Midbrain (tissue), 1 donor: Measurements from ENCODE around the gene SLC39A11.
"Not testable (repeated sequence)": the region's sequence is repeated elsewhere in the genome, so short reads cannot be mapped to it uniquely, and the experiment has no call there.

ENCODE experiments used
- DNase-seq: peaks from one replicate; lab custom pipeline; 2025; lab: John Stamatoyannopoulos, UW

SLC39A11 gene

DNA sequence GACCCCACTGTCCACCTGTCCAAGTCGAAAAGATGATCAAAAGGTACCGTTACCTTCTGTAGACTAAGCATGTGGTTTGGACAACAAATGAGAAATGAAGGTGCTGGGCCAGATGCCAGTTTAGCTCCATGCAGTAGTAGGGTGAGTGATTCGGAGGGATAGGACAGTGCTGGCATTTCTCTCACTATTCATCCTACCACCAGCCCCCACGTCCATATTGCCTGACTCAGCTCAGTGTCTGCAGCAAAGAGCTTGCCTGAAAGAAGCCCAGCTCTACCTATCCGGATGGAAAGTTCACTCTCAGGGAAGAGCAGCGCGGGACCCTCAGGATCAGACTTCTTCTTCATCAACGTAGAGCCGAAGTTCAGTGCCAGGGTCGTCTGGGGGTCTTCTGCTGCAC lies 145.0 kb downstream of the SLC39A11 start:
- no peak for DNase-seq

DNA sequence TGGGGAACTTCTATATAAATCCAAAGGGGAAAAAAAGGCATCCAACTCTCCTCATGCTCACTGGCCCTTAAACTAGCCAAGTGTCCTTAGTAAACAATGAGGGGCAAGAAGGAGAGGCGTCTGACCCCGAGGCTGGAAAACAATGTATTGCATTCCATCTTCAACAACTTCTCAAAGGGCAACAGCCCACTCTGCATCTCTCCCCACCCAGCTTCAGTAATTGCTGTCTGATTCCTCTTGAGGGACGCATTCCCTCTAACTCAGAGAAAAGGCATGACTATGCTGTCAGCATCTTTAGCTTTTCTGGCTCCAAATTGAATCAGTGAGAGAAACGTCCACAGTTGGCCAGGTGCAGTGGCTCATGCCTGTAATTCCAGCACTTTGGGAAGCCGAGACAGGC lies 145.8 kb downstream of the SLC39A11 start:
- no peak for DNase-seq

- DNase-seq: no peak
Observed at GRCh38 chr17:72946156-72946555, 146.3 kb downstream of the SLC39A11 start.

- DNase-seq: no peak
Observed at GRCh38 chr17:72945473-72945872, 147.0 kb downstream of the SLC39A11 start.

DNA sequence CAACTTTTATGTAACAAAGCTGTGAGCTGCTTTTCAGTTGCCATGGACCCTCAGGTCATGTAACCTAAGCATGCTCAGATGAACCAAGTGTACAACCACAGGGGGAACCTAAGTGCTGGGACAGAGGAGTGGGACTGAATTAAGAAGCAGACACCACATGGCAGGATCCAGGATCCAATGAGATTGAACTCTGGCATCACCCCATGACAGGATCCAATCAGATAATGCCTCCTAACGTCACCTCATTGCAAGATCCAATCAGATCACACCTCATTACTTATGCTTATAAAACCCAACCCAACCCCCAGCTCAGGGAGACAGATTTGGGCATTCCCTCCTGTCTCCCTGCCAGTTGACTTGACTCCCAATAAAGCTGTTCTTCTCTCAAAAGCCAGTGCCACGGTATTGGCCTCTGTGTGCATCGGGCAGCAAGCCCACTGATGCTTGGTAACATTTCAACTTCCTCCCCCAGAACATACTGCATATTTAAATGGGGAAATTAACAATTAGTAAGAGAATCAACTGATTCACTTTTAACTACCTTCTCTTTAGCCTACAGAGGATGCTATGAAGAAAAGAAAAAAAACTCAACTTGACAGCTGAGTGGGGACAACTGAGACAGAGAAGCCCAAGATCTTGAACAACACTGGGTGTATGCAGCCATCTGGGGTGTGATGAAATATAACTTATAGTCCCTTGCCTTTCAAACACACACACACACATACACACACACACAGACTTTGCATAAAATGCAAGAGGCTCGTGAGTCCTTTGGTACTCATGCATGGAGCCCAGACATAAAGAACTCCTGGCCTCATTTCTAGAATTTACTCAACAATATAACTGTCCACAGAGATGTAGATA lies 148.4 kb downstream of the SLC39A11 start:
- DNase-seq: peak; percentile 12

- DNase-seq: no peak
Observed at GRCh38 chr17:72942579-72942978, 149.9 kb downstream of the SLC39A11 start.

- no peak for DNase-seq
Observed at GRCh38 chr17:72940496-72940895, 152.0 kb downstream of the SLC39A11 start.

DNA sequence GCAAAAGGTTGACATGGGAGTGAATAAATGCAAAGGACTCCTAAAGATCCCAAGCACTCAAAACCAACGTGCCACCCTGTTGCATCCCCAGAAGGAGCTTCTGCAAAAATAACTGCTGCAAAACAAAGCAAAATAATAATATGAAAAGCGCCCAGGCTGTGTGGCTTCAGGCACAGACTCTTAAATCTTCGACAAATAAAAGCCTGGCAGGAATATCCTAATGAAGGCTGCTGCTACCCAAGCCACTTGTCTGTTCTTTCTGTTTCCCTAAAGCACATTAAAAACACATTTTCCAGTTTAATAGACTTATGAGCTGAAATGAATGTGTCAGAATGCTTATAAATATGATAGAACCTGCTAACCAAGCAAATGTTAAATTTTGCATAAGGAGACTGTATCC lies 154.0 kb downstream of the SLC39A11 start:
- no peak for DNase-seq

DNA sequence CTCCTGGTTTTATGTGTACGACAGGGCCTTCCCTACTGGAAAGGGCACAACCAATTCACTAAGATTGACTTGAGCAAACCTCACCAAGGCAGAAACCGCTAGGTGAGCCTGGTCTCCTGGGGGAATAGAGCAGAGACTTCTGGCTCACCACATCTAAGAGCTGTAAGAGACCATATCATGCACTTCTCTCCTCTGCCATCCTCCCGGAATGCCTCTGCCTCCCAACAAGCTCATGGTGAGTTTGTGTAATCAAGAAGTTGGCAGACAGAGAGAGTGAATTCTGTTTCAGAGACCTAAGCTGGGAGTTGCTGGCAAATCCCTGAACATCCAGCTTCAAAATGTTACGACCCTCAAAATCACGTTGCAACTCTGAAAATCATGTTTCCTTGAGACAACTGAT lies 154.8 kb downstream of the SLC39A11 start:
- DNase-seq: no peak

- not testable (repeated sequence) for DNase-seq
Observed at GRCh38 chr17:72937254-72937653, 155.2 kb downstream of the SLC39A11 start.

DNA sequence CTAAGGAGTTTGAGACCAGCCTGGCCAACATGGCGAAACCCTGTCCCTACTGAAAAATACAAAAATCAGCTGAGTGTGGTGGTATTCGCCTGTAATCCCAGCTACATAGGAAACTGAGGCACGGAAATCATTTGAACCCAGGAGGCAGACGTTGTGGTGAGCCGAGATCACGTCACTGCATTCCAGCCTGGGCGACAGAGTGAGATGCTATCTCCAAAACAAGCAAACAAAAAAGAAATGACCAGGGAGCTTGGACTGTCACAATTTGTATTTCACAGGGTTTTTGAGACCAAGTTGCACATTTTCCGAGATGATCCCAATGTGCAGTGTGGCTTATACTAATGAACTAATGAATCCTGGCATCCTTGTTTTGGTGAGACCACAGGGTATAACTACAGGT lies 156.5 kb downstream of the SLC39A11 start:
- DNase-seq: no peak

DNA sequence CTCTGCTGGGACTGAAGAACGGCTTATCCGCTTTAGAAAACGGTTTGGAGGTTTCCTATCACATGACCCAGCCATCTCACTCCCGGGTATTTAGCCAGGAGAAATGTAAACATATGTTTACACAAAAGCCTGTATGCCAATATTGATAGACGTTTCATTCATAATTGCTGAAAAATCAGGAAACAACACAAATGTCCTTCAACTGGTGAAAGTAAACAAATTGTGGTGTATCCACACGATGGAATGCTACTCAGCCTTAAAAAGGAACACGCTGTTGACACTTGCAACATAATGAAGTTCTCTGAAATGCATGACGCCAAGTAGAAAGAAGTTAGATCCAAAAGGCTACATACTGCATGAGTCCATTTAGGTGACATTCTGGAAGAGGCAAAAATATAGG lies 157.6 kb downstream of the SLC39A11 start:
- DNase-seq: no peak

GRCh38 chr17:72931635-72932034 lies 160.9 kb downstream of the SLC39A11 start:
- no peak for DNase-seq

GRCh38 chr17:72931163-72931562 lies 161.3 kb downstream of the SLC39A11 start:
- DNase-seq: no peak

- DNase-seq: no peak
Observed at GRCh38 chr17:72930031-72930430, 162.5 kb downstream of the SLC39A11 start.

- no peak for DNase-seq
Observed at GRCh38 chr17:72928454-72929136, 163.9 kb downstream of the SLC39A11 start.

DNA sequence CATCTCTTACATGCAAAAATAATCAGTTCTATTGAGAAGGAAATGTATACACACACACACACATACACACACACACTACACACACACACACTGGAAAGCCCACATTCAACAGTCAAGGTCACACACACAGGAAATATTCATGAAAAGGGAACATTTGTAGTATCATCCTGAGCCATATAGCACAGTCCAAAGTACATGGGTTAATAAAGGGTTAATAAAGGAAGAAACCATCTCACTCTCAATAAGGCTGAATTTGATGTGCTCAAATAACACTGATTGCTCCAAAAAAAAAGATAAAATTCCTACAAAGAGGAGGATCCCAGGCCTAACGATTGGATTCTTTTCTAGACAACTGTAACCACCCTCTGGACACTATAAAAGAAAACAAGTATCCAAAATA lies 164.7 kb downstream of the SLC39A11 start:
- no peak for DNase-seq

DNA sequence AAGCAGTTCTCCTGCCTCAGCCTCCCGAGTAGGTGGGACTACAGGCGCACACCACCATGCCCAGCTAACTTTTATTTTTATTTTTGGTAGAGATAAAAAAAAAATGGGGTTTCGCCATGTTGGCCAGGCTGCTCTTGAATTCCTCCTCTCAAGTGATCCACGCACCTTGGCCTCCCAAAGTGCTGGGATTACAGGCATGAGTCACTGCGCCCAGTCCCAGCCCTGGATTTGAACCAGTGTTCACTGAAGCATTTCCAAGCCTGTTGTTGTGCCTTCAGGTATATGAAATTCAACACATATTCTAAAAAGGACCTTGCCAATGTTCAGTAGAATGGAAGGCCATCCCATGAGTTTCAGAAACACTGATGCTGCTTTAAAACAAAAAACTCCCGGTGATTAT lies 165.3 kb downstream of the SLC39A11 start:
- no peak for DNase-seq

DNA sequence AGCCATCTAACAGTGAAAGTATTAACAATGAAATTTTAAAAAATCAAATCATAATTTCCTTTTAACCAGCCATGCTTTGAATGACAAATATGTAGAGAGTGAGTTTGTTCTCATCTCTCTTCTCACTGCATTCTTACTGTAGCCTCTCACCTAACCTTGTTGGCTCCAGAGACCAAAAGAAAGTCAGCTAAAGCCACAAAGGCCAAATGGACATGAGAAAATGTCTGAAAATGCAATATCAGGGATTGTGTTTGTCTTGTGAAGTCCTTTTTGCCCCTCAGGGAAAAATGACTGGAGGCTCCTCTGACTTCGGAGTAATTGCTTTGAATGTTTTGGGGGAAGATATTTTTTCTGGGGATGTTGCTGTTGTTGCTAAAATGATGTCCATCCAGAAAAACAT lies 166.3 kb downstream of the SLC39A11 start:
- no peak for DNase-seq

DNA sequence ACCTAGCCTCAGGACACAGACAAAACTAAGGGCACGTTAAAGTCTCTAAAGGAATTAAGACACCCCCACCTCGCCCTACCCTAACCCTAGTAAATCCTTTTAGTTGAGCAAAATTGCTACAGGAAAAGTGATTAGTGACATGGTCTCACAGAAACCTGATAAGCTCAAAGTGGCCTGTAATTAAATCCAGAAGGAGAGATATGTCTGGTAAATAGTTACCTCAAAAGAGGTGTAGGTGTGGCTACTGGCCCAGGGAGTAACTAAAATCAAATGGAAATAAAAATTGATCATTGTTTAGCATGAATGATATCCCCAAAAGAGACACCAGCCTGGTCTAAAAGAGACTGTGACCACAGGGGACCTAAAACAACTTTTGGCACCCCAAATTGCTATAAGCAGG lies 168.3 kb downstream of the SLC39A11 start:
- DNase-seq: no peak

GRCh38 chr17:72922219-72922618 lies 170.3 kb downstream of the SLC39A11 start:
- no peak for DNase-seq

GRCh38 chr17:72921347-72922054 lies 171.0 kb downstream of the SLC39A11 start:
- DNase-seq: no peak

DNA sequence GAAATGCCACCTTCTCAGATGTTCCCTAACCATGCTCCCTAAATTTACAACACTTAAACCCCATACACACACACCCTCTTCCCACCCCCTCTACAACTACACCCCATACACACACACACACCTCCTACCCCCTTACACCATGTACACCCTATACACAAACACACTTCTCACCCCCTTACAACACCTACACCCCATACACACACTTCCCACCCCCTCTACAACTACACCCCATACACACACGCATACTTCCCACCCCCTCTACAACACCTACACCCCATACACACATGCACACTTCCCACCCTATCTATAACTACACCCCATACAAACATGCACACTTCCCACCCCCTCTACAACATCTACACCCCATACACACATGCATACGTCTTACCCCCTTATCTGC lies 172.0 kb downstream of the SLC39A11 start:
- no peak for DNase-seq
